GM12864 (cell line): Measurements from ENCODE around the gene MAJIN.
A peak's percentile ranks its signal among the peaks of the same experiment; 100 is the strongest.
"Not testable (repeated sequence)": the region's sequence is repeated elsewhere in the genome, so short reads cannot be mapped to it uniquely, and the experiment has no call there.

Source experiments
- DNase-seq: peaks from one replicate; pipeline ENCODE4 v3.0.0-alpha.2; 2011; ENCODE audit warnings: low read depth
- H3K4me3 ChIP-seq: 2 replicates; pipeline ENCODE4 v1.5.1; 2011; ENCODE audit warnings: mild to moderate bottlenecking, low read depth, low read length, control low read depth
- TF ChIP-seq, protein P1 (sequence below): IDR thresholded peaks from 2 replicates; pipeline ENCODE4 v1.5.1; 2011; ENCODE audit warnings: low read depth, mild to moderate bottlenecking, moderate library complexity, low read length, control low read depth, inconsistent platforms; ENCODE audit errors: missing control alignments

MAJIN gene

DNA sequence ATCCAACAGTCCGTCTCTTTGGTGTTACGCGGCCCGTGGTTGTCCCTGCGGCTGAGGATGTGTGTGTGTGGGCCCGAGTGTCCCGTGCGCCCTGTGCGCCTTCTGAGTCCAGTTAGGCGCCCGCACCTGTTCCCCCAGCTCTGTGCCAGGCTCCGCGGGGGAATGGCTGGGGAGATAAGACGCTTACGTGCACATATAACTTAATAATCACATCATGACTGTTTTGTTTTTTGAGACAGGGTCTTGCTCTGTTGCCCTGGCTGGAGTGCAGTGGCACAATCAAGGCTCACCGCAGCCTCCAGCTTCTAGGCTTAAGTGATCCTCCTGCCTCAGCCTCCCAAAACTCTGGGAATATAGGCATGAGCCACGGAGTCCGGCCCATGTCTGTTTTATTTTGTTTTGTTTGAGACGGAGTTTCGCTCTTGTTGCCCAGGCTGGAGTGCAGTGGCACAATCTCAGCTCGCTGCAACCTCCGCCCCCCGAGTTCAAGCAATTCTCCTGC is 42.9 kb upstream of the MAJIN start:
- TF ChIP-seq, protein P1, sequence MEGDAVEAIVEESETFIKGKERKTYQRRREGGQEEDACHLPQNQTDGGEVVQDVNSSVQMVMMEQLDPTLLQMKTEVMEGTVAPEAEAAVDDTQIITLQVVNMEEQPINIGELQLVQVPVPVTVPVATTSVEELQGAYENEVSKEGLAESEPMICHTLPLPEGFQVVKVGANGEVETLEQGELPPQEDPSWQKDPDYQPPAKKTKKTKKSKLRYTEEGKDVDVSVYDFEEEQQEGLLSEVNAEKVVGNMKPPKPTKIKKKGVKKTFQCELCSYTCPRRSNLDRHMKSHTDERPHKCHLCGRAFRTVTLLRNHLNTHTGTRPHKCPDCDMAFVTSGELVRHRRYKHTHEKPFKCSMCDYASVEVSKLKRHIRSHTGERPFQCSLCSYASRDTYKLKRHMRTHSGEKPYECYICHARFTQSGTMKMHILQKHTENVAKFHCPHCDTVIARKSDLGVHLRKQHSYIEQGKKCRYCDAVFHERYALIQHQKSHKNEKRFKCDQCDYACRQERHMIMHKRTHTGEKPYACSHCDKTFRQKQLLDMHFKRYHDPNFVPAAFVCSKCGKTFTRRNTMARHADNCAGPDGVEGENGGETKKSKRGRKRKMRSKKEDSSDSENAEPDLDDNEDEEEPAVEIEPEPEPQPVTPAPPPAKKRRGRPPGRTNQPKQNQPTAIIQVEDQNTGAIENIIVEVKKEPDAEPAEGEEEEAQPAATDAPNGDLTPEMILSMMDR = no peak
- H3K4me3 ChIP-seq = peak overlapping the region; percentile 74
- no peak for DNase-seq

DNA sequence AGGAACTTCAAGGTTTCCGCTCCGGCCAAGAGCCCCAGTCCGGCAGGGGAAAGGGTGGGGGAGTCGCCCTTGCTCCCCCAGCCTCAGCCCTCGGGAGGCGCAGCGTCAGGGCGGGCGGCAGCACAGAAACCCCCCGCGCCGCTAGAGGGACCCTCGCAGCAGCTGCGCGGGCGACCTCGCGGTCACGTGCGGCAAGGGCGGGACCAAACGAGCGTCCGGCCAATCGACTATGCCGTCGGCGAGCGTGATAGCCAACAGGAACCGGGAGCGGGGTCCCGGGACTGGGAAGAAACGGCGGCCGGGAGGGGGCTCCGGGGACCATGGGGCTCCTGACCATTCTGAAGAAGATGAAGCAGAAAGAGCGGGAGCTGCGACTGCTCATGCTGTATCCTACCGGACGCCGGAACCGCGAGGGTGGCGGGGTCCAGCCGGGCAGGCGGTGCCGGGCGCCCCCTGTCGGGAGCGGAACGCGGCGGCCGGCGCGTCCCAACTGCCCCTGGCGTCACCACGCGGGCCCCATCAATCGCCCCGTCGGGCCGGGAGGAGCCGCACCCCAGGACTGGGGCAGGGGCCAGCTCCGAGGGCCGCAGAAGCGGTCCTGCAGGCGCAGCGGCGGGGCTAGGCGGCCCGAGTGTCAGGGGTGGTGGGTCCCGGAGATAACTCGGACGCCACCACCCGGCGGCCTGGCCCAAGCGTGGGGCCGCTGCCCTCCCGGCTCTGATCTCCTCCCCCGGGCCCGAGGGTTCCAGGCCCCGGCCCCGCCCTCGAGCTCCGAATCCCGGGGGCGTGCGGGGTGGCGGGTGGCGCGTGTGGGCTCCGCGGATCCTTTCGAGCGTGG is 42.2 kb upstream of the MAJIN start, which contains the start of gene ARL2:
TSS of gene ARL2 (plus strand) at position 273 of the 838 bp plus-strand sequence. CDS start at position 321, 48 bp downstream.
- DNase-seq = peak; percentile 71
- peak within 1 kb of the TSS; percentile 74 for H3K4me3 ChIP-seq
- TF ChIP-seq, protein P1 = peak; percentile 76

DNA sequence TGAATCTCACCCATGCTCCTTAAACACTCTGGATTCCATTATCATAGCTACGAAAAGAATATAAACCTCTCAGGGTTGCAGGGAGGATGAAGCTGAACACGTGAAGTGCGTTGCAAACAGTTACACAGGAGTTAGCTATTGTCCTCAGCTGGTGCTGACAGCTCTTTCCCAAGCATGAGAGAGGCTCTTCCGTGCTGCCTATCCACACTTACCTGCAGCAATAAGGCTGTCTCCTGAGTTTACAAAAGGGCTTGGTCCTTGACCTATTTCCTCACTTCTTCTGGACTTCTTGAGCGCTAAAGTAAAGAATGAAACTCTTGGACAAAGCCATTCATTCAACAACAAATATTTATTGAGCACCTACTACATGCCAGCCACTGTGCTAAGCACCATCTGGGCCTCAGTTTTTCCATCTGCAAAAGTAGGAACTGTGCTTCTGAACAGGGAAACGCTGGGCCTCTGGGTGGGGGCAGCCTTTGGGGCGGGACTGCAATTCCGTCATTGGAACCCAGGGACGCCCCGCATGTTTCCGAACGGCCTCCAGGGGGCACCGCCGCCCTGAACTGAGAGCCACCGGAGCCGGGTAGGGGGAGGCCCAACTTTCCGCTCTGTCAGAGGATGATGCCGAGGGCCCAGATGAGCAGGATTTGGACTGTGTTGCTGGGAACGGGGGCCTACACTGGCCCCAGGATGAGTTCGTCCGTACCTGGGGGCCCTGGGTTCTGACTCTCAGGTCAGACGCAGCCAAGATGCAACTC is 41.4 kb upstream of the MAJIN start:
- peak; percentile 66 for DNase-seq
- TF ChIP-seq, protein P1 = peak; percentile 67
- peak overlapping the region; percentile 74 for H3K4me3 ChIP-seq

DNA sequence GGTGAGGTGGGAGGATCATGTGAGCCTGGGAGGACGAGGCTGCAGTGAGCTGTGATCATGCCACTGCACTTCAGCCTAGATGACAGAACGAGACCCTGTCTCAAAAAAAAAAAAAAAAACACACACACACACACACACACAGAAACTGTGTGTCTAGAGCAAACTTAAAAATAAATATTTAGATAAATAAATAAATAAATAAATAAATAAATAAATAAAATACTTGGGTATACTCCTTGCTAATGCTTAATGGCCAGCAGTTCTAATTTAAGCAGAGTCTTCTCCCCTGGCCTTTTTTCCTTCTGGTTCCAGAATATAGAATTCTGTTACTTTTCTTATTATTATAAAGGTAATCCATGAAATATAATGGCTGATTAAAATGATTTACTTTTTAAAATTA is 37.0 kb upstream of the MAJIN start:
- TF ChIP-seq, protein P1 = no peak
- no peak for DNase-seq
- H3K4me3 ChIP-seq = no peak overlapping the region

DNA sequence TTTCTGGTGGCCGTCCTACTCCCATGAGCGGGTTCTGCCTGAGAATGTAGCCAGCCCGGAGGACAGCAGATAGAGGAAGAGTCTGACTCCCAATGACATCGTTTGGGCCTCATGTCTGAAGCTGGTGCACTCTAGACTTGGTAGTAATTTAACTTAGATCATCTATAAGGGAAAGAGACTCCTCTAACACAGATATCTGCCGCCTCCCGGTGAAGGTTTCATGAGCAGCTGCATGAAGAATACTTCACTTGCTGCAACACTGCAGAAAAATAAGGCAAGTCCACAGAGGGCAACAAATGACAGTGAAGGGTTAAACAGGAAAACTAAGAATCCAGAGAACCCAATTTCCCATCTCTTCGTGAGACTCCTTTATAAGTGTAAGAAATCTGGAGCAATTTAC is 36.1 kb upstream of the MAJIN start:
- DNase-seq = no peak
- no peak overlapping the region for H3K4me3 ChIP-seq
- TF ChIP-seq, protein P1 = no peak

DNA sequence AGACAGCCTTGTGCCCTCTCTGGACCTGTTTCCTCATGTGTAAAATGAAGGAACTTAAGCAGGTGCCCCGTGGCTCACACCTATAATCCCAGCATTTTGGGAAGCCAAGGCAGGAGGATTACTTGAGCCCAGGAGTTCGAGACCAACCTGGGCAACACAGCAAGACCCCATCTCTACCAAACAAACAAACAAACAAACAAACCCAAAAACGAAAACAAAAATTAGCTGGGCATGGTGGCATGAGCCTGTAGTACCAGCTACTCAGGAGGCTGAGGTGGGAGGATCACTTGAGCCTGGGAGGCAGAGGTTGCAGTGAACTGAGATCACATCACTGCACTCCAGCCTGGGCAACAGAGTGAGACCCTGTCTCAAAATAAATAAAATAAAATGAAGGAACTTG is 32.1 kb upstream of the MAJIN start:
- not testable (repeated sequence) for H3K4me3 ChIP-seq, DNase-seq

DNA sequence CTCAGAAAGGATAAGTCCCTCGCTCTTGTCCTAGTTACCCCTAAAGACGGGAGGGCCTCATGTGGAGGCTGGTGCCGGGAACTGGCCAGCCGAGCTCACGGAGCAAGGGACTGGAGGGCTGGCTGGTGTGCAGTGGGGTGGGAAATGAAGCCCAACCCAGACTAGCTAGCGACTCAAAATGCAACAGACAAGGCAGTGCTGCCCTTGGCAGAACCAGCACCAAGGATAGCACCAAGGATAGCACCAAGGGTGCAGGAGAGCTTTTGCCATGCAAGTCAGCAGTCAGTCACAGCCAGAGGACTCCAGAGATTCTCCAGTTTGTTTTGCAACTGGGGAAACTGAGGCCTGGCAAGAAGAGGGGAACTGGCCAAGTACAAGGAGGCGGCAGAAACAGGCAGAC is 31.4 kb upstream of the MAJIN start:
- DNase-seq = no peak
- TF ChIP-seq, protein P1 = no peak
- H3K4me3 ChIP-seq = no peak overlapping the region
